GM12864 (cell line): ENCODE measurements around the gene CORIN.

Source experiments
- DNase-seq: peaks from one replicate; pipeline ENCODE4 v3.0.0-alpha.2; 2011; ENCODE audit warnings: low read depth
- H3K4me3 ChIP-seq: 2 replicates; pipeline ENCODE4 v1.5.1; 2011; ENCODE audit warnings: mild to moderate bottlenecking, low read depth, low read length, control low read depth
- CTCF ChIP-seq: IDR thresholded peaks from 2 replicates; pipeline ENCODE4 v1.5.1; 2011; ENCODE audit warnings: low read depth, mild to moderate bottlenecking, moderate library complexity, low read length, control low read depth, inconsistent platforms; ENCODE audit errors: missing control alignments

Gene CORIN

GRCh38 chr4:47836641-47837093 is 1.2 kb downstream of the CORIN start:
- DNase-seq: peak; percentile 25

GRCh38 chr4:47835494-47835893 is 2.4 kb downstream of the CORIN start:
- DNase-seq: no peak
- TF ChIP-seq CTCF: no peak
- no peak overlapping the region for H3K4me3 ChIP-seq

More at GRCh38 chr4:47836641-47837093, 1.2 kb downstream of the CORIN start:
- peak; percentile 70 for TF ChIP-seq CTCF
- H3K4me3 ChIP-seq: peak overlapping the region; percentile 60

- DNase-seq: no peak
These were observed 6.7 kb downstream of the CORIN start for GRCh38 chr4:47831026-47831679.

GRCh38 chr4:47830265-47831025 is 7.4 kb downstream of the CORIN start:
- no peak for DNase-seq
- H3K4me3 ChIP-seq: no peak overlapping the region
- TF ChIP-seq CTCF: no peak

More at GRCh38 chr4:47831026-47831679, 6.7 kb downstream of the CORIN start:
- H3K4me3 ChIP-seq: no peak overlapping the region
- TF ChIP-seq CTCF: no peak

GRCh38 chr4:47829438-47829837 is 8.4 kb downstream of the CORIN start:
- TF ChIP-seq CTCF: no peak
- H3K4me3 ChIP-seq: no peak overlapping the region
- no peak for DNase-seq

GRCh38 chr4:47827343-47828047 is 10.4 kb downstream of the CORIN start:
- TF ChIP-seq CTCF: no peak
- no peak for DNase-seq
- no peak overlapping the region for H3K4me3 ChIP-seq
